ENCODE data around the gene FHL1.

GRCh38 chrX:136143711-136144110 is 3.6 kb upstream of the FHL1 start:
- TF ChIP-seq POLR2AphosphoS5 (IDR thresholded peaks at IDR 0.05; ENCODE audit: borderline replicate concordance, low read depth, low read length): no peak
- TF ChIP-seq EZH2 (IDR thresholded peaks at IDR 0.05): no peak
- TF ChIP-seq FOXP2 (optimal IDR thresholded peaks at IDR 0.05; ENCODE audit: control extremely low read depth, extremely low read length, insufficient read depth): no peak
